NCI-H1930 (cell line): ENCODE data around the gene PHETA1.

ENCODE experiments used
- DNase-seq, 2 experiments: peaks; one replicate each; lab custom pipeline; 2025; lab: John Stamatoyannopoulos, UW

PHETA1 gene

DNA sequence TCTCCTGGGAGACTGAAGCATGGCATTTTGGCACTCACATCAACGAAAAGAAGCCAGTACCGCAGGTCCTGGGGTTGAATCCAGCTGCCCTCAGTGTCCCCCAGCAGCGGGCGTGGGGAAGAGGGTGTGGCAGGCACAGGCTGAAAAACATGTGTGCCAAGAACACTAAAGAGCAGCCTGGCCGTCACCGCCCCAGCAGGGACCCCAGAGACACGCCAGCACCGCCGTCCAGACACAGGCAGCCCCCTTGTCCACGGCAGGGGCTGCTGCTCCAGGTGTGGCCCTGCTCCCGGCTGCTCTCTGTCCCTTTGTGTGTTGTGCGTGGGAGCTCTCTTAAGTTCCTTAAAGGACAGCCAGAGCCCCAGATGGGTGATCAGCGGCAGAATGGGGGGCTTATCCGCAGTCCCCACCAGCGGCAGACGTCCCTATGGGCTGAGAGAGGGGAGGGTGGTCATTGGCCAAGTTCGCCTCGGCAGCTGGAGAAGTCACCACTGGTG lies 556 bp downstream of the PHETA1 start:
- DNase-seq, result no peak

DNA sequence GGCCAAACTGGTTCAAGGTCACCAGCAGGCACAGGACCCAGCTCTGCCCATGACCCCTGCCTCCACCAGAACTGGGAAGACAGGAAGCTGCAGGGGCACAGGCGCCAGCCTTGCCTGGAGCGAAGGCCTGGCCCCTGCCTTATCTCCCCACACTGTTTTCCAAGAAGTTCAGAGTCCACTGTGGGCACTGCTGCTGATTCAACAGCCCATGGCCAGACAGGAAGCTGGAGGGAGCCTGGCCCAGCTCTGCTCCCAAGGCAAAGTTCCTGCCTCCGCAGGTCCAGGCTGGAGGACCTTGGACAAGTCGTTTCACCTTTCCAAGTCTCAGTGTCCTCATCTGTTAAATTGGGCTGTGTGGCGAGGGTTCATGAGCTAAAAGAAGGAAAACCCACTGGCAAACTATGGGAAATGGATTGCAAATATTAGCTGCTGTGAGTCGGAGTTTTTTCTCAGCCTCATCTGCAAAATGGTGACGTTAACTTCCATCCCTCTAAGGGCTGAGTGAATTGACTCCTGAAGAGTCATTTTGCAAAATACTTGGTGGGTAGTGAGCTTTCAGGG lies 1.2 kb downstream of the PHETA1 start:
- DNase-seq, result no peak

DNA sequence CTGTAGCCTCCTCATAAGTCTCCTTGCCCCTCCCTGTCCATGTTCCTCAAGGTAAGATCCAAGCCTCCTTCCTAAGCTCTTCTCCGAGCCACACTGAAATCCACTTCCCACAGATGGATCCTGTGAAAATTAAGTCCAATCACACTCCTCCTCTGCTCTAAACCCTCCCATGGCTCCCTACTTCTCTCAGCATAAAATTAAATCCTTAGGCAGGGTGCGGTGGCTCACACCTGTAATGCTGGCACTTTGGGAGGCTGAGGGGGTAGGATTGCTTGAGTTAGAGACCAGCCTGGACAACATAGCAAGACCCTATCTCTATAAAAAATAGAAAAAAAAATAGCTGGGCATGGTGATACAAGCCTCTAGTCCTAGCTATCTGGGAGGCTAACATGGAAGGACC lies 2.3 kb downstream of the PHETA1 start:
- no peak for DNase-seq

DNA sequence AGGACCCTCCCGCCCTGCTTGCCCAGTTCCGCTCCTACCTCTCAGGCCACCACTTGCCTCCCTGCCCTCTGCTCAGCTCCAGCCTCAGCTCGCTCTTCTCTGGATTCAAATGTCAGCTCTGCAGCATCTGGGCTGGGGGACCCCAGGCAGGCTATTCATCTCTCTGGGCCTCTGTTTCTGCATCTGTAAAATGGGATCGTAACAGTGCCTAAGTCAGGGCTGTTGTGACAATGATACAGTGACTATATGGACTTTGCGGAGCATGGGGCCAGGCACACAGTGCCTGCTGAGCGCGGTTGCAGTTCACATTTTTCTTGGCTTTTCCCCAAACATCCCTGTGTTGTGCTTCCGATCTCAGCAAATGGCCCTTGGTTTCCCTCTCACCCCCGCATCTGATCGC lies 2.8 kb downstream of the PHETA1 start:
- DNase-seq, result no peak

DNA sequence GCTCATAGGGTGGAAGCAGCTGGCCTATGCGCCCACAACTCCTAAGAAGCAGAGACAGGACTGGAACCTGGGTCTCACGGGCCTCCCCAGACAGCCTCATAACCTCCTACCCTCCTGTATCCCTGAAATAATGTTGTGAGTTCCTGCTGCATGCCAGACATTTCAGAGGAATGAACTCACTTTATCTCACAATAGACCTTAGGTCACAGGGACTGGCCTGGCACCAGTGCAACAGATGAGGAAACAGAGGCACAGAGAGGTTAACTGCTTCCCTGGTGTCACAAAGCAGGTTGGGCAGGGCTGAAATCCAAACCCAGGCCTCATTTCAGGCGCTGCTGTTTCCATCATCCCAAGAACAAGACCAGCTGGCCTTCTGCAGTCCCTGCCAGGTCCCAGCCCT lies 5.3 kb downstream of the PHETA1 start:
- DNase-seq, result no peak

DNA sequence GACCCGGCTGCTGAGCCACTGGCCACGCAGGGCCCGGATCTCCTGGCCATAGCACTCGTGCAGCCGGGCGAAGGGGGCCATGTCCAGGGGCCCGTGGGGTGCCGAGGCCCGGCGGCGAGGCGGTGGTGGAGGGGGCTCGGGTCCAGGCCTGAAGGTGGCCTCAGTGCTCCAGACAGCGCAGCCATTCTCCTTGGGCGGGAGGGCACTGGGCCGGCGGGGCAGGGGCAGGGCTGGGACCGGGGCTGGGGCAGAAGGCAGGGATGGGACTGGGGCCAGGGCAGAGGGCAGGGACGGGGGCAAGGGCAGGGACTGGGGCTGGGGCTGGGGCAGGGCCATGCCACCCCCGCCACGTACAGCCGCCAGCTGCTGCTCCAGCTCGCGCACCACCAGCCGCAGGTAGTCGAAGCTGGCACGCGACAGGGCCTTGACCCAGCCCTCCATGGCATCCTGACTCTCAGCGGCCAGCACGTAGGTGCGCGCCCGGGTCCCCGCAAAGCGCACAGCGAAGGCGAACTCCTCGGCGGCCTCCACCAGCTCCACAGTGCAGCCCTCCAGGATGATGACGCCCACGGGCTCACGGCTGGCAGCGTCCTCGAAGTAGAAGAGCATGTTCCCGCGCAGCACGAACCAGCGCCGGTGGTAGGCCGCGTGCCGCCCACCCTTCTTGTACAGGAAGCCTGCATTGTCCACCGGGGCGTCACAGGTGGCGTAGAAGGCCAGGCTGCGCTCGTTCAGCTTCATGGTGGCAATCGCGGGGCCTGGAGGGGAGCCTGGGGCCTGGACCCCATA lies 6.0 kb downstream of the PHETA1 start:
- DNase-seq, result no peak

- DNase-seq, result no peak
These were observed 6.9 kb downstream of the PHETA1 start for GRCh38 chr12:111361717-111362576.

GRCh38 chr12:111361073-111361716 lies 7.7 kb downstream of the PHETA1 start:
- no peak for DNase-seq

DNA sequence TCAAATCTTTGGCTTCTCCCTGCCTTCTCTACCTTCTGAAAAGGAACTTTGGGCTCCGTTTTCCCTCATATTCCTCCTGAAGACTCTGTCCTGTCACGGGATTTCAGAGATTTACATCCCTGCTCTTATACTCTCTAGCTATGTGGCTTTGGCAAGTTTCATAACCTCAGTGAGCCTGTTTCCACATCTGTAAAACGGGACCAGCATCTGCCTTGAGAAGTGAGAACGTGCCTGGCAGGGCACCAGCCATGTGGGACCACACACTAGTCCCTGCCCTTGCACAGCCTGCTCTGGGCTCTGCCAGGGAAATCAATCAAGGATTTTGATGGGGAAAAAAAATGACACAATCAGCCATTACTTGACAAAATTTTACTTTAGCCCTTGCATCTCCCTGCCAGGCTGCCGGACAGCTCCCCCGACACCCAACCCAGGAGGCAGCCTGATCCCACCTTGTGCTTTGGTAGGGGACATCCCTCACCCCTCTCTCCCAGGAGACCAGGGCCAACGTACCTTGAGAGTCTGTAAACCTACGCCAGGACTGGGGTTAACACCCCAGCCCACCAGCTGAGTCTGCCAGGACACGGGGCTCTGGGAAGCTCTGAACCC lies 8.5 kb downstream of the PHETA1 start:
- no peak for DNase-seq

DNA sequence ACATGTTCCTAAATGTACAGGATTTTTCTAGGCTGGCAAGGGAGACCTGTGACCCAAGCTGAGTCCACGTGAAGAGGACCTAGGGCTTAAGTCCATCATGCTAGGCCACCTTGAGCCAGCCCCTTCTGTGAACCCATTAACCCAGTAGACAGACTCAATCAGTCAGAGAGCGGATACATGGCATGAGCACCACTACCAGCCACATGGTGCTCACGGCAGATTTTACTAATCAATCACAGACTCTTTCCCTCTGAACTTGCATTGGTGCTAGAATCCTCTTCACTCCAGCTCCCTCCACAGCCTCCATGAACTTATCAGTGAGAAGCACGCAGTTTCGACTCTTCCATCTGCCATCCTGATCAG lies 9.0 kb downstream of the PHETA1 start:
- DNase-seq, result no peak

DNA sequence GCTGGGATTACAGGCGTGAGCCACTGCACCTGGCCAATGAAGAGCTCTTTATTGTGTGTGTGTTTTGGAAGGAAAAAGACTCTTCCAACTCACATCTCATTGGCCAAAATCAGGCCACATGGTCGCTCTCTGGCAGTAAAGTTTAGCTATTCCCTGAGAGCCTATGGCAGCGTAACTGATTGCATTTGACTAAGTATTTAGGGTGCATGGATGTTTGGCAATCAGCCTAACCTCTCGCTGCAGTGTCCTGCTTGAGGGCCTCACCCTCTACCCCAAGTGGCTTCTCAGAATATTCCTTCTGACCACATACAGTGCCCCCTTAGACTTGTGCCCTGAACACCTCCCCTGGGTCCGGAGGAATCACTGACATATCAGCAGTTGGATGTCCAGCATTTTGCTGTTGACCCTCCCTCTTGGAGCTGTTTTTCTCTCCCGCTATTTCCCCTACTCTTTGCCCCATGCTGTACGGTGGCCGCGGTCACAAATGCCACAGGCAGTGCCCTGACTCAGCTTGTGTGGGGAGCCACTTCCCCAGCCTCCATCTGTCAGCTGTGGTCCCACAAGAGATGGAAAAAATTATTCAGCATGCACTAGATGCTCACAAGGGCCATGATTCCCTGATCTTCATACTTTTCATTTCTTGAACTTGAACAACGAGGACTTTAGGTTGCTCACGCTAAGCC lies 9.5 kb downstream of the PHETA1 start:
- DNase-seq, result no peak

DNA sequence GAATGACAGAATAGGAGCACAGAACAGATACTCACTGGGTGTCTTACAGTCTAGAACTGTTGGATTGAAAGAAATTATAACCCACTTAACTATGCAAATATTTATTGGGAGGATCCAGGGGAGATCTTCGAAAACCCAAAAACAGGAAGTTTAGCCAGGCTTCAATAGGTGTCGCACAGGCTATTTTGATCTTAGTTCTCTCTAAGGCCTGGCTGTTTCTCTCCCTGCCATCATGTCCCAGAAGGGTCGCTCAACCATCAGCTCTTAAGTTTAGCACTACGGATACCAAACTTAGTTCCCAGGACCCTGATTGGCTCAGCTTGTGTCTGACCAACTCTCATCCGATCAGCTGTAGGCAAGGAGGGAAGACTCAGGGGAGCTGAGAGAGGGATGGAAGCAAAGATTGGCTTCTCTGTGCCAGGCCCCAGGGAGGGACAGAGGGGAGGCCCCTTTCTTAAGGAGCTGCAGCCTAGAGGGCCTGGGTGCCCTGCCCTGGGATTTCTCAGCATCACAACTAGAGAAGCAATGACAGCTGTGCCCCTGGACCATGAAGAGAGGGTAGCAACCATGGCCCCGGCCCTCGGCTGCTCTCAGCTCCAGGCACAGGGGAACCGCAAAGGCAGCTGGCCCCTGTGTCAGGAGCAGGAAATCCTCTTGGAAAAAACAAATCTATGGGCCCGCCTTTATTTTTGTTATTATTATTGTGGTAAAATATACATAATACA lies 13.5 kb downstream of the PHETA1 start:
- DNase-seq, result no peak

DNA sequence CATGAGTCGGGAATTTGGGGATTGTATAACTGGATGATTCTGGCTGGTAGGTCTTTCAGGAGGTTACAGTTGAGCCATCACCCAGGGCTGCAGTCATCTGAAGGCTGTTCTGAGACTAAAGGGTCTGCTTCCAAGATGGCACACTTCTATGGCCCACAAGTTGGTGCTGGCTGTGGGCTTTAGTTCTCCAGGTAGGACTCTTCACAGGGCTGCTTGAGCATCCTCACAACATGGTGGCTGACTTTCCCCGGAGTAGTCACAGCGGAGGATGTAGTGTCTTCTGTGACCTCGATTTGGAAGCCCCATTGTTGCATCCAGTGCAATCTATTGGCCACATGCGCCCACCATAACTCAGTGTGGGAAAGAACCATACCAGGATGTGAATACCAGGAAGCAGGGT lies 14.4 kb downstream of the PHETA1 start:
- no peak for DNase-seq

GRCh38 chr12:111353603-111354295 lies 15.1 kb downstream of the PHETA1 start:
- no peak for DNase-seq

DNA sequence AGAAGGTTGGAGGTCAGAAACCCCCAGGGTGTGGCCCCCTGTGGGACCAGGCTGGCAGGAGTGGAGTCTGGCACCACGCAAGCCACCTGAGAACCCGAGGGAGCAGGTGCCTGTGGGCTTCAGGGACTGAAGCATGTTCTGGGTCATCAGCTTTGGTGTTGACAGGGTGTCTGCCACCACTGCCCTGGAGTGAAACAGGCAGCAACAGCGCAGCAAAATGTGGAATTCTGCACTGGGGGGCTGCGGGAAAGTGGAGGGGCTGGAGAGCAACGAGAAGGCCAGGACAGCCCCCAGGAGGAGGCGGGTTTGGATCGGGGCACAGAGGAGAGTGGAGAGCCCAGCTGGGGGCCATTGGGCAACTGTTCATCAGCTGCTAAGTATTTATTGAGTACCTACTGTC lies 15.9 kb downstream of the PHETA1 start:
- DNase-seq, result no peak

GRCh38 chr12:111352296-111352993 lies 16.4 kb downstream of the PHETA1 start:
- no peak for DNase-seq

GRCh38 chr12:111351026-111351425 lies 17.9 kb downstream of the PHETA1 start:
- DNase-seq, result no peak

DNA sequence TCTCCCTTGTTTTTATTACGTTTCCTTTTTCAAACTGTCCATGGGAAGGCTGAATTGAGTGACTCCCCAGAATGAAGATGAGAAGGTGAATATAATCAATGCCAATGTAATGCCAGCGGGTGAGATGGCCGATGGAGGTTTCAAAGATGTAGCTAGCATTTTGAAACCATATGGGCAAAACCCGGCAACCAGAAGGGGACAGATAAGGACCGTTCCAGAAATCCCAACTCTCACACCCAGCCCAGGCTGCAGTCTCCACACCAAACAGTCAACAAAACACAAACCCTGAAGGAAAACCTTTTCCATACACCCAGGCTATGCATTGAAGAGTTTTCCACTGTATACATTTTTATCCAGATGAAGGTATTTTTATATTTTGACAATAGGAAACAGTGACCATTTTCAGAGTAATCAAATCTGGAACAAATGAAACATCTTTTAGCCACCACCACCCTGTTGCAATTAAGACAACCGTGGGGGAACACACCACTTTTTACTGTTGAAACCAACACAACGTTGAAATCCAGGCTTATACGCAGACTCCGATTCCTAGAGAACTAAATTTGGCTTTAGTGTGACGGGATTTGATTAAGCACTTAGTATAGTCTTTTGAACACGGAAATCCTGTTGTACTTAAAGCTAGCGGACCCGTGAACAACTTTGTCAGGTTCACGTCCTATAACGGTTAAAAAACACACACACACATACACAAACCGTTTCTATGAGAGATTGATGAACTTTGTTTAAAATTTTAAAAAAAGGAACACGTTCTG lies 19.0 kb downstream of the PHETA1 start:
- DNase-seq, result no peak
